DOHH2 (cell line): Measurements from ENCODE around the gene TPSG1.
"Not testable (repeated sequence)": the region's sequence is repeated elsewhere in the genome, so short reads cannot be mapped to it uniquely, and the experiment has no call there.

Experiments used
- H3F3A ChIP-seq: fragments of 200-600 bp; sonication (generic), shearing (Covaris generic); 2 replicates; pipeline ENCODE4 v1.6.0; 2016; ENCODE audit warnings: antibody characterized with exemption, mild to moderate bottlenecking; ENCODE audit not compliant: control insufficient read depth, insufficient read depth
- H3K27ac ChIP-seq: fragments of 200-600 bp; sonication (generic); 2 replicates; pipeline ENCODE4 v1.5.1; 2014; ENCODE audit warnings: low read depth, mild to moderate bottlenecking, low read length, moderate library complexity
- H3K27me3 ChIP-seq: fragments of 200-600 bp; sonication (generic); 2 replicates; pipeline ENCODE4 v1.6.1; 2014; ENCODE audit warnings: mild to moderate bottlenecking, low read length, mixed read lengths; ENCODE audit not compliant: control insufficient read depth
- H3K36me3 ChIP-seq: fragments of 200-600 bp; sonication (generic); 2 replicates; pipeline ENCODE4 v1.6.1; 2014; ENCODE audit warnings: mild to moderate bottlenecking, low read length, moderate library complexity, mixed read lengths; ENCODE audit not compliant: control insufficient read depth
- H3K4me1 ChIP-seq: fragments of 200-600 bp; sonication (generic); 2 replicates; pipeline ENCODE4 v1.6.1; 2014; ENCODE audit warnings: mild to moderate bottlenecking, low read length, mixed read lengths; ENCODE audit not compliant: control insufficient read depth
- H3K4me2 ChIP-seq: fragments of 200-600 bp; sonication (generic); 2 replicates; pipeline ENCODE4 v1.6.0; 2014; ENCODE audit warnings: mild to moderate bottlenecking, low read length, moderate library complexity
- H3K4me3 ChIP-seq: fragments of 200-600 bp; sonication (generic); 2 replicates; pipeline ENCODE4 v1.5.1; 2014; ENCODE audit warnings: mild to moderate bottlenecking, low read length, mixed read lengths
- H3K79me2 ChIP-seq: fragments of 200-600 bp; sonication (generic); 2 replicates; pipeline ENCODE4 v1.6.1; 2014; ENCODE audit warnings: mild to moderate bottlenecking, low read length, mixed read lengths; ENCODE audit not compliant: control insufficient read depth
- H3K9me2 ChIP-seq: fragments of 200-600 bp; sonication (generic); replicated peaks from 2 replicates; pipeline ENCODE4 v1.6.1; 2014; ENCODE audit warnings: mild to moderate bottlenecking, low read length, mixed read lengths; ENCODE audit not compliant: control insufficient read depth
- H3K9me3 ChIP-seq: fragments of 200-600 bp; sonication (generic); 2 replicates; pipeline ENCODE4 v1.6.1; 2014; ENCODE audit warnings: antibody characterized with exemption, low read length, mixed read lengths; ENCODE audit not compliant: control insufficient read depth, insufficient read depth
- H4K20me1 ChIP-seq: fragments of 200-600 bp; sonication (generic); 2 replicates; pipeline ENCODE4 v1.6.0; 2014; ENCODE audit warnings: low read depth, mild to moderate bottlenecking, antibody characterized with exemption, low read length, moderate library complexity; ENCODE audit not compliant: control insufficient read depth, insufficient read depth
- CTCF ChIP-seq: fragments of 200-600 bp; sonication (generic); IDR thresholded peaks from one replicate; pipeline ENCODE4 v1.5.1; 2014; ENCODE audit warnings: antibody characterized with exemption, mild to moderate bottlenecking, low read depth, low read length; ENCODE audit not compliant: poor library complexity, severe bottlenecking
- EZH2phosphoT487 ChIP-seq: fragments of 200-600 bp; sonication (generic); IDR thresholded peaks from 2 replicates; pipeline ENCODE4 v1.6.1; 2017; ENCODE audit warnings: borderline replicate concordance, mild to moderate bottlenecking, antibody characterized with exemption, low read length, moderate library complexity, mixed read lengths

The TPSG1 gene

DNA sequence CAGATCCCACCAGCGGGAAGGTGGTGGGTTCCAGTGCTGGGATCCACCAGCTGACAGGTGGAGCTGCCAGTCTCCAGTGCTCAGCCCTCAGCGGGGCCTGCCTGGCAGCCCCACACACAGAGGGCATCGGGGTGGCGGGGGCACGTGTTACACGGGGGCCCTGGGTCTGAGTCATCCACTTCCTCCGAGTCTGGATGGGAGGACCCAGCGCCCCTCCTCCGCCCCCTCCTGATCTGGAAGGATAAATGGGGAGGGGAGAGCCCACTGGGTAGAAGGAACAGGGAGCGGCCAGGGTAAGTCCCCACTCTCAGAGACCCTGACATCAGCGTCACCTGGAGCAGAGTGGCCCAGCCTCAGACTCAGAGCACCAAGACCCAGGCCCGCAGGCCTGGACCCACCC is 15.4 kb upstream of the TPSG1 start, which contains the start of gene TPSAB1:
Gene TPSAB1, plus strand, starts transcription at position 270 of the 400 bp plus-strand sequence. CDS start 234 bp downstream, outside the sequence.
- H3K4me3 ChIP-seq, H3K4me2 ChIP-seq, H3K4me1 ChIP-seq, H3K36me3 ChIP-seq, H3K79me2 ChIP-seq, H3K9me3 ChIP-seq, H4K20me1 ChIP-seq, H3K27ac ChIP-seq, H3K9me2 ChIP-seq, H3K27me3 ChIP-seq, H3F3A ChIP-seq: not testable (repeated sequence)

DNA sequence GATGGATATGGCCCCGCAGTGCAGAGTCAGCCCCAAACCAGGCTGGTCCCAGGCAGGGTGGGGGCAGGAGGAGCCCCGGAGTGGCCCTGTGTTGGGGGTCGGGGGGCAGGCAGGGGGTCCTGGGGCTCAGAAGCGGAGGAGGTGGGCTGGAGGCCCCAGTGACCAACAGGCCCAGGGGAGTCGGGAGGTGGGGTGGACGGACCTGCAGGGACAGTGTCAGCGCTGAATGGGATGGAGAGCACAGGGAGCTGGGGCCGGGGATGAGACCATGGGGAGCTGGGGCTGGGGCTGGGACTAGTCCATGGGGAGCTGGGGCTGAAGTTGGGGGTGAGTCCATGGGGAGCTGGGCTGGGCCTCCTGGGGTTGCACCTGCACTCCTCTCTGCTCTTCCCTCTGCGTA is 14.5 kb upstream of the TPSG1 start:
- H3K27ac ChIP-seq, H3K9me2 ChIP-seq, H3K4me1 ChIP-seq, H3F3A ChIP-seq, H4K20me1 ChIP-seq, H3K79me2 ChIP-seq, H3K4me3 ChIP-seq, H3K4me2 ChIP-seq, H3K27me3 ChIP-seq, H3K36me3 ChIP-seq, H3K9me3 ChIP-seq: not testable (repeated sequence)

DNA sequence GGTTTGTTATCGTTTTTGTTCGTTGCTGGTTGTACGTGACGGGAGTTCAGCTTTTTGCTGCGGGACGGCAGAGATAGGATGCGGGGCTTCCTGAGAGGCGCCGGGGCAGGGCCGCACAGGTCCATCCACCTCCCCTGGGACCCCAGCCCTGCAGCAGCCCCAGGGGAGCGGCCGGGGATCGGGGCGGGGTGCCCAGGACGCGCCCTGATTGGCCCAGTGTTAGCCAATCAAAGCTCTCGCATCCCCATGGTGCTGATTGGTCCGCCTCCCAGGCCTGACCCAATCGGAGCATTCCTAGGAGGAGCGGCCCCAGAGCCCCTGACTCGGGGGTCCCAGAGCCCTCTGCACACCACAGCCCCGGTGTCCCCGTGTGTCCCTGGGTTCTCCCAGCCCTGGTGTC is 13.8 kb upstream of the TPSG1 start:
- not testable (repeated sequence) for H3K36me3 ChIP-seq, H3K27ac ChIP-seq, H3K9me2 ChIP-seq, H4K20me1 ChIP-seq, H3K79me2 ChIP-seq, H3K27me3 ChIP-seq, H3K9me3 ChIP-seq, H3K4me1 ChIP-seq, H3K4me2 ChIP-seq, H3K4me3 ChIP-seq, H3F3A ChIP-seq

- TF ChIP-seq EZH2phosphoT487 (no peak), CTCF (no peak)
- no peaks in the 10 kb centered on the region for H3F3A ChIP-seq
Measured at GRCh38 chr16:1237990-1238389, 12.9 kb upstream of the TPSG1 start.

DNA sequence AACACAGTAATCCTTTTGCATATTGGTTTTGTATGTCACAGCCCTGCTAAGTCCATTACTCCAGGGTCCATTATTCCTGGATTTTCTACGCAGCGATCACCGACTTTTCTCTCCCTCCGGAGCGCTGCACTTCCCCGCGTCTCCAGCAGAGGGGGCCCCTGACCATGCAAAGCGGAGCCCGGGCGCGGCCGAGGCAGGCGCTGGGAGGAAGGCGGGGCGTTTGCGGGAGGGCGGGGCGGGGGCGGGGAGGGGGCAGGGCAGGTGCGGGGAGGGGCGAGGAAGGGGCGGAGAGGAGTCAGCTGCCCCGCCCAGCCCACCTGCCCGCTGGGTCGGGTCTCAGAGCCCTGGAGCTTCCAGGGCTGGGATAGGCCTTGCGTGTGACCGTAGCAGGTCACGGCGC is 11.6 kb upstream of the TPSG1 start:
- H3K4me2 ChIP-seq, H3K9me3 ChIP-seq, H3K79me2 ChIP-seq, H3K27me3 ChIP-seq, H3F3A ChIP-seq, H3K9me2 ChIP-seq, H4K20me1 ChIP-seq, H3K4me3 ChIP-seq, H3K36me3 ChIP-seq, H3K4me1 ChIP-seq, H3K27ac ChIP-seq: not testable (repeated sequence)

More at GRCh38 chr16:1237990-1238389, 12.9 kb upstream of the TPSG1 start:
- Histone ChIP-seq H3K27me3 (no peaks in the 10 kb centered on the region), H3K4me1 (no peaks in the 10 kb centered on the region), H3K9me3 (no peaks in the 10 kb centered on the region), H3K4me3 (no peak overlapping the region), H3K9me2 (no peaks in the 10 kb centered on the region), H4K20me1 (no peaks in the 10 kb centered on the region), H3K79me2 (no peaks in the 10 kb centered on the region), H3K36me3 (no peaks in the 10 kb centered on the region), H3K27ac (no peak overlapping the region), H3K4me2 (no peak overlapping the region)

DNA sequence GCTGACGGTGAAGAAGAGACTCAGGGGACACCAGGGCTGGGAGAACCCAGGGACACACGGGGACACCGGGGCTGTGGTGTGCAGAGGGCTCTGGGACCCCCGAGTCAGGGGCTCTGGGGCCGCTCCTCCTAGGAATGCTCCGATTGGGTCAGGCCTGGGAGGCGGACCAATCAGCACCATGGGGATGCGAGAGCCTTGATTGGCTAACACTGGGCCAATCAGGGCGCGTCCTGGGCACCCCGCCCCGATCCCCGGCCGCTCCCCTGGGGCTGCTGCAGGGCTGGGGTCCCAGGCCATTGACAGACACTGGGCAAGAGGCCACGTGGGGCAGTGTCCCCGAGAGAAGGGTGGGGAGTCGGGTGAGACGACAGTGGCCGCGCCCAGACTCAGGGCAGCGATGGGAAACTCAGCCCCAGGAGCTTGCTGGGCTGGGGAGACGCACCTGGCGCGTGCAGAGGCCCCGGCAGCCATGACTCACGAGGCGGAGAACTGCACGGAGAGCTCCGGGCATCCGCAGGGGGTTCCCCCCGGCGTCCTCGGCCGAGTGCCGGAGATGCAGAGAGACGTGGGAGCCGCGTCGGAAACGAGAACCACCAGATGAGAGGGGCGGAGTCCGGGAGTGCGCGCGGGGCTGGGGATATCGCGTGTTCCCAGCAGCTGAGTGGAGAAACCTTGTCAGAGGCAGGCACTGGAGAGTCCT is 7.1 kb upstream of the TPSG1 start:
- H4K20me1 ChIP-seq, H3K9me3 ChIP-seq, H3K4me1 ChIP-seq, H3K36me3 ChIP-seq, H3K27ac ChIP-seq, H3F3A ChIP-seq, H3K79me2 ChIP-seq, H3K27me3 ChIP-seq, H3K9me2 ChIP-seq, H3K4me2 ChIP-seq, H3K4me3 ChIP-seq: not testable (repeated sequence)

DNA sequence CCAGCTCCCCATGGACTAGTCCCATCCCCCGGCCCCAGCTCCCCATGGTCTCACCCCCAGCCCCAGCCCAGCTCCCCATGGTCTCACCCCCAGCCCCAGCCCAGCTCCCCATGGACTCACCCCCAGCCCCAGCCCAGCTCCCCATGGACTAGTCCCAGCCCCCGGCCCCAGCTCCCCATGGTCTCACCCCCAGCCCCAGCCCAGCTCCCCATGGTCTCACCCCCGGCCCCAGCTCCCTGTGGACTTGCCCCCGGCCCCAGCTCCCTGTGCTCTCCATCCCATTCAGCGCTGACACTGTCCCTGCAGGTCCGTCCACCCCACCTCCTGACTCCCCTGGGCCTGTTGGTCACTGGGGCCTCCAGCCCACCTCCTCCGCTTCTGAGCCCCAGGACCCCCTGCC is 6.2 kb upstream of the TPSG1 start:
- H3F3A ChIP-seq, H3K4me2 ChIP-seq, H3K27me3 ChIP-seq, H3K4me3 ChIP-seq, H3K4me1 ChIP-seq, H3K79me2 ChIP-seq, H3K27ac ChIP-seq, H3K9me3 ChIP-seq, H4K20me1 ChIP-seq, H3K36me3 ChIP-seq, H3K9me2 ChIP-seq: not testable (repeated sequence)
